Neural cell (in vitro differentiated cells): ENCODE measurements around the gene EIF2AK2. TPM values are rescaled to one million over a fixed set of nuclear protein-coding genes. Genes with fewer than 3 reads are reported as not detected.

ENCODE experiments used
- H2AFZ ChIP-seq: fragments of 200-600, 300-800 bp; sonication (generic), shearing (Covaris generic); 2 replicates; pipeline ENCODE4 v1.6.0; 2014; ENCODE audit warnings: low read depth, mild to moderate bottlenecking, antibody characterized with exemption, low read length, moderate library complexity
- H3F3A ChIP-seq: fragments of 200-600 bp; shearing (Covaris generic); 2 replicates; pipeline ENCODE4 v1.6.1; 2016; ENCODE audit warnings: mild to moderate bottlenecking, moderate library complexity, mixed read lengths, antibody characterized with exemption, low read length; ENCODE audit not compliant: insufficient read depth, poor library complexity, severe bottlenecking
- H3K27ac ChIP-seq: fragments of 200-600, 300-800 bp; sonication (generic), shearing (Covaris generic); 2 replicates; pipeline ENCODE4 v1.5.1; 2014; ENCODE audit warnings: mild to moderate bottlenecking, low read length, moderate library complexity
- H3K27me3 ChIP-seq: fragments of 300-800, 200-600 bp; sonication (generic), shearing (Covaris generic); 2 replicates; pipeline ENCODE4 v1.6.0; 2014; ENCODE audit warnings: mild to moderate bottlenecking, low read depth, low read length, moderate library complexity; ENCODE audit not compliant: insufficient read depth
- H3K36me3 ChIP-seq: fragments of 300-800, 200-600 bp; sonication (generic), shearing (Covaris generic); 2 replicates; pipeline ENCODE4 v1.5.1; 2014; ENCODE audit warnings: mild to moderate bottlenecking, antibody characterized with exemption, low read length, moderate library complexity; ENCODE audit not compliant: insufficient read depth
- H3K4me2 ChIP-seq: fragments of 300-800, 200-600 bp; sonication (generic), shearing (Covaris generic); 2 replicates; pipeline ENCODE4 v1.6.0; 2014; ENCODE audit warnings: mild to moderate bottlenecking, low read length
- H3K4me3 ChIP-seq: fragments of 300-800, 200-600 bp; sonication (generic), shearing (Covaris generic); 2 replicates; pipeline ENCODE4 v1.5.1; 2014; ENCODE audit warnings: mild to moderate bottlenecking, low read length, moderate library complexity
- H3K79me2 ChIP-seq: fragments of 200-600 bp; shearing (Covaris generic); replicated peaks from 2 replicates; pipeline ENCODE4 v1.6.0; 2014; ENCODE audit warnings: mild to moderate bottlenecking, low read length, moderate library complexity; ENCODE audit not compliant: insufficient read depth
- H3K9ac ChIP-seq: fragments of 300-800, 200-600 bp; sonication (generic), shearing (Covaris generic); 2 replicates; pipeline ENCODE4 v1.6.1; 2016; ENCODE audit warnings: mild to moderate bottlenecking, low read length, mixed read lengths
- H3K9me2 ChIP-seq: fragments of 200-600 bp; shearing (Covaris generic); 2 replicates; pipeline ENCODE4 v1.6.1; 2016; ENCODE audit warnings: mild to moderate bottlenecking, low read length, mixed read lengths; ENCODE audit not compliant: insufficient read depth
- H3K9me3 ChIP-seq: fragments of 200-600, 300-800 bp; sonication (generic), shearing (Covaris generic); 2 replicates; pipeline ENCODE4 v1.6.1; 2016; ENCODE audit warnings: mild to moderate bottlenecking, mixed run types, low read length, moderate library complexity, mixed read lengths
- H4K20me1 ChIP-seq: fragments of 200-600 bp; shearing (Covaris generic); 2 replicates; pipeline ENCODE4 v1.6.1; 2016; ENCODE audit warnings: mild to moderate bottlenecking, mixed run types; ENCODE audit not compliant: insufficient read depth
- CTCF ChIP-seq: fragments of 450-650 bp; IDR thresholded peaks from 2 replicates; pipeline ENCODE4 v1.5.1; 2014; ENCODE audit warnings: antibody characterized with exemption, mild to moderate bottlenecking, moderate library complexity; ENCODE audit not compliant: poor library complexity, severe bottlenecking
- EP300 ChIP-seq: fragments of 450-650 bp; conservative IDR thresholded peaks from 2 replicates; pipeline ENCODE4 v1.6.1; 2014; ENCODE audit warnings: antibody characterized with exemption, mild to moderate bottlenecking, moderate library complexity; ENCODE audit not compliant: poor library complexity, severe bottlenecking
- EZH2 ChIP-seq: fragments of 200-600, 300-800 bp; shearing (Covaris generic), sonication (generic); IDR thresholded peaks from 2 replicates; pipeline ENCODE4 v1.6.1; 2014; ENCODE audit warnings: antibody characterized with exemption, low read length, borderline replicate concordance, mild to moderate bottlenecking; ENCODE audit not compliant: insufficient read depth, poor library complexity, severe bottlenecking
- MXI1 ChIP-seq: fragments of 450-650 bp; conservative IDR thresholded peaks from 2 replicates; pipeline ENCODE4 v1.6.1; 2014; ENCODE audit warnings: antibody characterized with exemption, mild to moderate bottlenecking; ENCODE audit not compliant: poor library complexity, severe bottlenecking
- POLR2AphosphoS5 ChIP-seq: IDR thresholded peaks from 2 replicates; pipeline ENCODE4 v1.6.1; 2012
- RAD21 ChIP-seq: fragments of 450-650 bp; conservative IDR thresholded peaks from 2 replicates; pipeline ENCODE4 v1.6.1; 2014; ENCODE audit warnings: antibody characterized with exemption, mild to moderate bottlenecking, moderate library complexity
- SMC3 ChIP-seq: fragments of 450-650 bp; conservative IDR thresholded peaks from 2 replicates; pipeline ENCODE4 v1.6.1; 2014; ENCODE audit warnings: antibody characterized with exemption, mild to moderate bottlenecking, moderate library complexity; ENCODE audit not compliant: poor library complexity
- TAF1 ChIP-seq: IDR thresholded peaks from 2 replicates; pipeline ENCODE4 v1.6.1; 2012; ENCODE audit warnings: low read depth
- polyA plus RNA-seq: library from polyadenylated mRNA; depleted of rRNA; stranded (reverse); fragments of >200 nt; gene quantifications from 2 replicates; pipeline ENCODE4 v1.2.3, GENCODE V29; 2014
- TF ChIP-seq, protein P1 (sequence below): IDR thresholded peaks from 2 replicates; pipeline ENCODE4 v1.6.1; 2012; ENCODE audit warnings: borderline replicate concordance

The EIF2AK2 gene
- polyA plus RNA-seq, 1 donor from 2014 or later = 2.5 TPM

GRCh38 chr2:37052600-37053332 lies 104.0 kb downstream of the EIF2AK2 start:
- Histone ChIP-seq H3K4me2 (no peak overlapping the region), H4K20me1 (no peaks in the 10 kb centered on the region), H3K9me2 (no peaks in the 10 kb centered on the region), H3K36me3 (peaks cover 6% of the 10 kb centered on the region), H3F3A (no peaks in the 10 kb centered on the region), H3K9ac (no peak overlapping the region), H3K27me3 (no peaks in the 10 kb centered on the region), H3K79me2 (no peaks in the 10 kb centered on the region), H3K27ac (no peak overlapping the region), H3K9me3 (no peaks in the 10 kb centered on the region), H2AFZ (no peak overlapping the region), H3K4me3 (no peak overlapping the region)
- TF ChIP-seq POLR2AphosphoS5 = no peak
- TF ChIP-seq SMC3 = no peak
- no peak for TF ChIP-seq RAD21
- no peak for TF ChIP-seq CTCF
- TF ChIP-seq MXI1 = no peak
- no peak for TF ChIP-seq TAF1
- TF ChIP-seq, protein P1, sequence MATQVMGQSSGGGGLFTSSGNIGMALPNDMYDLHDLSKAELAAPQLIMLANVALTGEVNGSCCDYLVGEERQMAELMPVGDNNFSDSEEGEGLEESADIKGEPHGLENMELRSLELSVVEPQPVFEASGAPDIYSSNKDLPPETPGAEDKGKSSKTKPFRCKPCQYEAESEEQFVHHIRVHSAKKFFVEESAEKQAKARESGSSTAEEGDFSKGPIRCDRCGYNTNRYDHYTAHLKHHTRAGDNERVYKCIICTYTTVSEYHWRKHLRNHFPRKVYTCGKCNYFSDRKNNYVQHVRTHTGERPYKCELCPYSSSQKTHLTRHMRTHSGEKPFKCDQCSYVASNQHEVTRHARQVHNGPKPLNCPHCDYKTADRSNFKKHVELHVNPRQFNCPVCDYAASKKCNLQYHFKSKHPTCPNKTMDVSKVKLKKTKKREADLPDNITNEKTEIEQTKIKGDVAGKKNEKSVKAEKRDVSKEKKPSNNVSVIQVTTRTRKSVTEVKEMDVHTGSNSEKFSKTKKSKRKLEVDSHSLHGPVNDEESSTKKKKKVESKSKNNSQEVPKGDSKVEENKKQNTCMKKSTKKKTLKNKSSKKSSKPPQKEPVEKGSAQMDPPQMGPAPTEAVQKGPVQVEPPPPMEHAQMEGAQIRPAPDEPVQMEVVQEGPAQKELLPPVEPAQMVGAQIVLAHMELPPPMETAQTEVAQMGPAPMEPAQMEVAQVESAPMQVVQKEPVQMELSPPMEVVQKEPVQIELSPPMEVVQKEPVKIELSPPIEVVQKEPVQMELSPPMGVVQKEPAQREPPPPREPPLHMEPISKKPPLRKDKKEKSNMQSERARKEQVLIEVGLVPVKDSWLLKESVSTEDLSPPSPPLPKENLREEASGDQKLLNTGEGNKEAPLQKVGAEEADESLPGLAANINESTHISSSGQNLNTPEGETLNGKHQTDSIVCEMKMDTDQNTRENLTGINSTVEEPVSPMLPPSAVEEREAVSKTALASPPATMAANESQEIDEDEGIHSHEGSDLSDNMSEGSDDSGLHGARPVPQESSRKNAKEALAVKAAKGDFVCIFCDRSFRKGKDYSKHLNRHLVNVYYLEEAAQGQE = no peak
- no peak for TF ChIP-seq EZH2
- no peak for TF ChIP-seq EP300

Other genes with a start within 250 kb of the EIF2AK2 start
- gene STRN, start 190.4 kb downstream of the EIF2AK2 start, polyA plus RNA-seq = 9.9 and 10.6 TPM in 2 replicates
- 40.8 and 46.0 TPM in 2 replicates for gene HEATR5B, start 72.6 kb downstream of the EIF2AK2 start, polyA plus RNA-seq
- gene GPATCH11, start 72.5 kb downstream of the EIF2AK2 start, polyA plus RNA-seq = 14.7 and 17.7 TPM in 2 replicates
- gene SULT6B1, start 31.7 kb upstream of the EIF2AK2 start, polyA plus RNA-seq = not detected in 2 replicates
- 4.9 and 5.0 TPM in 2 replicates for gene CEBPZOS, start 39.5 kb upstream of the EIF2AK2 start, polyA plus RNA-seq
- 33.8 and 39.1 TPM in 2 replicates for gene CEBPZ, start 74.6 kb upstream of the EIF2AK2 start, polyA plus RNA-seq
- 127 and 132 TPM in 2 replicates for gene NDUFAF7, start 74.7 kb upstream of the EIF2AK2 start, polyA plus RNA-seq
- gene PRKD3, start 167.9 kb upstream of the EIF2AK2 start, polyA plus RNA-seq = 2.2 and 5.9 TPM in 2 replicates
- 2.3 TPM in 1 of 2 replicates, not detected in the other for gene QPCT, start 187.7 kb upstream of the EIF2AK2 start, polyA plus RNA-seq